HEK293 (cell line): ENCODE data around the gene TNFSF12.

Source experiments
- FEZF1 ChIP-seq: fragments of 450-650 bp; formaldehyde crosslinking; IDR thresholded peaks from 2 replicates; pipeline ENCODE4 v1.5.1; 2016; ENCODE audit warnings: missing biosample characterization, missing genetic modification characterization
- GLI2 ChIP-seq: fragments of 450-650 bp; formaldehyde crosslinking; IDR thresholded peaks from 2 replicates; pipeline ENCODE4; 2017; ENCODE audit warnings: missing biosample characterization, missing genetic modification characterization, low read depth, borderline replicate concordance
- MYNN ChIP-seq: fragments of 450-650 bp; formaldehyde crosslinking; IDR thresholded peaks from 2 replicates; pipeline ENCODE4 v1.5.1; 2016; ENCODE audit warnings: missing biosample characterization, missing genetic modification characterization, borderline replicate concordance
- OSR2 ChIP-seq: fragments of 450-650 bp; formaldehyde crosslinking; IDR thresholded peaks from 2 replicates; pipeline ENCODE4 v1.5.1; 2016; ENCODE audit warnings: missing biosample characterization, missing genetic modification characterization
- PATZ1 ChIP-seq: fragments of 450-650 bp; formaldehyde crosslinking; IDR thresholded peaks from 2 replicates; pipeline ENCODE4 v1.5.1; 2016; ENCODE audit warnings: missing biosample characterization, missing genetic modification characterization
- SALL2 ChIP-seq: fragments of 450-650 bp; formaldehyde crosslinking; IDR thresholded peaks from 2 replicates; pipeline ENCODE4 v1.5.0; 2017; ENCODE audit warnings: missing biosample characterization, mild to moderate bottlenecking, missing genetic modification characterization, borderline replicate concordance
- SCRT1 ChIP-seq: fragments of 450-650 bp; formaldehyde crosslinking; IDR thresholded peaks from 2 replicates; pipeline ENCODE4 v1.5.1; 2016; ENCODE audit warnings: missing biosample characterization, missing genetic modification characterization, borderline replicate concordance
- ZBTB44 ChIP-seq: fragments of 450-650 bp; IDR thresholded peaks from 2 replicates; pipeline ENCODE4 v1.5.1; 2018; ENCODE audit warnings: missing biosample characterization, mild to moderate bottlenecking, missing genetic modification characterization
- ZBTB8A ChIP-seq: fragments of 450-650 bp; formaldehyde crosslinking; IDR thresholded peaks from 2 replicates; pipeline ENCODE4 v1.5.1; 2016; ENCODE audit warnings: missing biosample characterization, missing genetic modification characterization
- ZIC2 ChIP-seq: fragments of 450-650 bp; formaldehyde crosslinking; IDR thresholded peaks from 2 replicates; pipeline ENCODE4 v1.5.1; 2016; ENCODE audit warnings: missing biosample characterization, missing genetic modification characterization
- ZNF10 ChIP-seq: fragments of 450-650 bp; formaldehyde crosslinking; IDR thresholded peaks from 2 replicates; pipeline ENCODE4 v1.5.1; 2017; ENCODE audit warnings: missing biosample characterization, missing genetic modification characterization
- ZNF114 ChIP-seq: fragments of 450-650 bp; formaldehyde crosslinking; IDR thresholded peaks from 2 replicates; pipeline ENCODE4 v1.5.0; 2017; ENCODE audit warnings: missing biosample characterization, missing genetic modification characterization
- ZNF146 ChIP-seq: fragments of 450-650 bp; formaldehyde crosslinking; IDR thresholded peaks from 2 replicates; pipeline ENCODE4 v1.5.1; 2016; ENCODE audit warnings: missing biosample characterization, missing genetic modification characterization
- ZNF174 ChIP-seq: fragments of 450-650 bp; formaldehyde crosslinking; IDR thresholded peaks from 2 replicates; pipeline ENCODE4 v1.5.0; 2017; ENCODE audit warnings: missing biosample characterization, mild to moderate bottlenecking, missing genetic modification characterization
- ZNF214 ChIP-seq: fragments of 450-650 bp; formaldehyde crosslinking; IDR thresholded peaks from 2 replicates; pipeline ENCODE4 v1.5.1; 2017; ENCODE audit warnings: missing biosample characterization, mild to moderate bottlenecking, missing genetic modification characterization, borderline replicate concordance
- ZNF221 ChIP-seq: fragments of 450-650 bp; formaldehyde crosslinking; IDR thresholded peaks from 2 replicates; pipeline ENCODE4 v1.5.1; 2017; ENCODE audit warnings: missing biosample characterization, missing genetic modification characterization, borderline replicate concordance
- ZNF23 ChIP-seq: fragments of 450-650 bp; formaldehyde crosslinking; IDR thresholded peaks from 2 replicates; pipeline ENCODE4 v1.5.1; 2016; ENCODE audit warnings: missing biosample characterization, missing genetic modification characterization, borderline replicate concordance
- ZNF311 ChIP-seq: fragments of 450-650 bp; formaldehyde crosslinking; IDR thresholded peaks from 2 replicates; pipeline ENCODE4 v1.5.1; 2017; ENCODE audit warnings: missing biosample characterization, missing genetic modification characterization, borderline replicate concordance
- ZNF391 ChIP-seq: fragments of 450-650 bp; formaldehyde crosslinking; IDR thresholded peaks from 2 replicates; pipeline ENCODE4 v1.5.1; 2016; ENCODE audit warnings: low read depth, missing biosample characterization, missing genetic modification characterization, borderline replicate concordance
- ZNF416 ChIP-seq: fragments of 450-650 bp; formaldehyde crosslinking; IDR thresholded peaks from 2 replicates; pipeline ENCODE4 v1.5.1; 2016; ENCODE audit warnings: missing biosample characterization, missing genetic modification characterization
- ZNF473 ChIP-seq: fragments of 450-650 bp; formaldehyde crosslinking; IDR thresholded peaks from 2 replicates; pipeline ENCODE4 v1.5.1; 2017; ENCODE audit warnings: missing biosample characterization, missing genetic modification characterization
- ZNF544 ChIP-seq: fragments of 450-650 bp; formaldehyde crosslinking; IDR thresholded peaks from 2 replicates; pipeline ENCODE4 v1.5.0; 2017; ENCODE audit warnings: missing biosample characterization, missing genetic modification characterization
- ZNF596 ChIP-seq: fragments of 450-650 bp; IDR thresholded peaks from 2 replicates; pipeline ENCODE4 v1.5.0; 2018; ENCODE audit warnings: missing biosample characterization, mild to moderate bottlenecking, missing genetic modification characterization, moderate library complexity
- ZNF610 ChIP-seq: fragments of 450-650 bp; formaldehyde crosslinking; IDR thresholded peaks from 2 replicates; pipeline ENCODE4 v1.5.1; 2016; ENCODE audit warnings: missing biosample characterization, missing genetic modification characterization, borderline replicate concordance
- ZNF624 ChIP-seq: fragments of 450-650 bp; formaldehyde crosslinking; IDR thresholded peaks from 2 replicates; pipeline ENCODE4 v1.5.1; 2017; ENCODE audit warnings: missing biosample characterization, missing genetic modification characterization
- ZNF629 ChIP-seq: fragments of 450-650 bp; formaldehyde crosslinking; IDR thresholded peaks from 2 replicates; pipeline ENCODE4 v1.5.1; 2017; ENCODE audit warnings: missing biosample characterization, missing genetic modification characterization
- ZNF660 ChIP-seq: fragments of 450-650 bp; IDR thresholded peaks from 2 replicates; pipeline ENCODE4 v1.5.1; 2018; ENCODE audit warnings: missing biosample characterization, mild to moderate bottlenecking, missing genetic modification characterization
- ZNF701 ChIP-seq: fragments of 450-650 bp; formaldehyde crosslinking; IDR thresholded peaks from 2 replicates; pipeline ENCODE4 v1.5.1; 2016; ENCODE audit warnings: missing biosample characterization, missing genetic modification characterization
- ZNF76 ChIP-seq: fragments of 450-650 bp; formaldehyde crosslinking; IDR thresholded peaks from 2 replicates; pipeline ENCODE4; 2016; ENCODE audit warnings: low read depth, missing biosample characterization, missing genetic modification characterization, borderline replicate concordance
- ZNF768 ChIP-seq: fragments of 450-650 bp; formaldehyde crosslinking; IDR thresholded peaks from 2 replicates; pipeline ENCODE4 v1.5.1; 2018; ENCODE audit warnings: missing biosample characterization, mild to moderate bottlenecking, missing genetic modification characterization
- TF ChIP-seq, protein P1 (sequence below): fragments of 450-650 bp; formaldehyde crosslinking; IDR thresholded peaks from 2 replicates; pipeline ENCODE4 v1.5.1; 2017; ENCODE audit warnings: missing biosample characterization, missing genetic modification characterization
- TF ChIP-seq, protein P2 (sequence below): fragments of 450-650 bp; formaldehyde crosslinking; IDR thresholded peaks from 2 replicates; pipeline ENCODE4 v1.5.1; 2016; ENCODE audit warnings: missing biosample characterization, missing genetic modification characterization

Gene TNFSF12

GRCh38 chr17:7583253-7584109 lies 34.6 kb downstream of the TNFSF12 start, which contains the start of gene MPDU1 (continued):
- TF ChIP-seq ZNF701 (tag by site-specific recombination) (no peak), ZNF174 (tag by site-specific recombination) (no peak), ZNF23 (no peak), ZNF214 (tag by site-specific recombination) (no peak), ZNF624 (tag by site-specific recombination) (no peak), ZNF473 (tag by site-specific recombination) (no peak), ZNF596 (tag by site-specific recombination) (0 out of 2 replicates have a peak, but pooled peaks have one; percentile 1), FEZF1 (tag by site-specific recombination) (peak; percentile 13; the same call in 1 of the 2 replicates), ZNF768 (no peak; the same call in 1 of the 2 replicates), ZNF544 (tag by site-specific recombination) (no peak), PATZ1 (tag by site-specific recombination) (peak; percentile 76), ZNF629 (tag by site-specific recombination) (peak; percentile 89), ZNF10 (0 out of 2 replicates have a peak, but pooled peaks have one; percentile 58), ZNF76 (tag by site-specific recombination) (peak; percentile 83), SALL2 (no peak), OSR2 (0 out of 2 replicates have a peak, but pooled peaks have one; percentile 16), ZNF610 (tag by site-specific recombination) (peak; percentile 64; the same call in 1 of the 2 replicates), MYNN (tag by site-specific recombination) (no peak), ZNF114 (tag by site-specific recombination) (no peak), ZNF311 (no peak), ZNF146 (tag by site-specific recombination) (no peak), ZNF221 (tag by site-specific recombination) (no peak), ZNF391 (tag by site-specific recombination) (peak; percentile 67; the same call in 1 of the 2 replicates), ZBTB8A (tag by site-specific recombination) (peak; percentile 29), SCRT1 (tag by site-specific recombination) (no peak), ZNF660 (peak; percentile 92), ZNF416 (tag by site-specific recombination) (no peak), ZBTB44 (no peak), ZIC2 (tag by site-specific recombination) (peak; percentile 14; the same call in 1 of the 2 replicates), GLI2 (tag by site-specific recombination) (no peak)
- TF ChIP-seq, protein P1, sequence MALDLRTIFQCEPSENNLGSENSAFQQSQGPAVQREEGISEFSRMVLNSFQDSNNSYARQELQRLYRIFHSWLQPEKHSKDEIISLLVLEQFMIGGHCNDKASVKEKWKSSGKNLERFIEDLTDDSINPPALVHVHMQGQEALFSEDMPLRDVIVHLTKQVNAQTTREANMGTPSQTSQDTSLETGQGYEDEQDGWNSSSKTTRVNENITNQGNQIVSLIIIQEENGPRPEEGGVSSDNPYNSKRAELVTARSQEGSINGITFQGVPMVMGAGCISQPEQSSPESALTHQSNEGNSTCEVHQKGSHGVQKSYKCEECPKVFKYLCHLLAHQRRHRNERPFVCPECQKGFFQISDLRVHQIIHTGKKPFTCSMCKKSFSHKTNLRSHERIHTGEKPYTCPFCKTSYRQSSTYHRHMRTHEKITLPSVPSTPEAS: peak; percentile 50; the same call in 1 of the 2 replicates
- TF ChIP-seq, protein P2, sequence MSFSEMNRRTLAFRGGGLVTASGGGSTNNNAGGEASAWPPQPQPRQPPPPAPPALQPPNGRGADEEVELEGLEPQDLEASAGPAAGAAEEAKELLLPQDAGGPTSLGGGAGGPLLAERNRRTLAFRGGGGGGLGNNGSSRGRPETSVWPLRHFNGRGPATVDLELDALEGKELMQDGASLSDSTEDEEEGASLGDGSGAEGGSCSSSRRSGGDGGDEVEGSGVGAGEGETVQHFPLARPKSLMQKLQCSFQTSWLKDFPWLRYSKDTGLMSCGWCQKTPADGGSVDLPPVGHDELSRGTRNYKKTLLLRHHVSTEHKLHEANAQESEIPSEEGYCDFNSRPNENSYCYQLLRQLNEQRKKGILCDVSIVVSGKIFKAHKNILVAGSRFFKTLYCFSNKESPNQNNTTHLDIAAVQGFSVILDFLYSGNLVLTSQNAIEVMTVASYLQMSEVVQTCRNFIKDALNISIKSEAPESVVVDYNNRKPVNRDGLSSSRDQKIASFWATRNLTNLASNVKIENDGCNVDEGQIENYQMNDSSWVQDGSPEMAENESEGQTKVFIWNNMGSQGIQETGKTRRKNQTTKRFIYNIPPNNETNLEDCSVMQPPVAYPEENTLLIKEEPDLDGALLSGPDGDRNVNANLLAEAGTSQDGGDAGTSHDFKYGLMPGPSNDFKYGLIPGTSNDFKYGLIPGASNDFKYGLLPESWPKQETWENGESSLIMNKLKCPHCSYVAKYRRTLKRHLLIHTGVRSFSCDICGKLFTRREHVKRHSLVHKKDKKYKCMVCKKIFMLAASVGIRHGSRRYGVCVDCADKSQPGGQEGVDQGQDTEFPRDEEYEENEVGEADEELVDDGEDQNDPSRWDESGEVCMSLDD: no peak
